Stimulated activated CD8-positive, alpha-beta memory T cell treated with anti-CD3 and anti-CD28 coated beads, Interleukin-7, amount 100 ng/mL, for 1 hour (primary cell): ENCODE results near the gene CLNK.

Experiments
- DNase-seq, 2 donors: peaks; one replicate each; pipeline ENCODE4 v3.0.0-alpha.2; 2020; ENCODE audit warnings: low read depth in 2 of 2

Gene CLNK

GRCh38 chr4:10701702-10702460 is 17.3 kb upstream of the CLNK start:
- DNase-seq = no peak

- no peak for DNase-seq
These were observed 16.6 kb upstream of the CLNK start for GRCh38 chr4:10701161-10701560.

GRCh38 chr4:10698172-10698571 is 13.6 kb upstream of the CLNK start:
- no peak for DNase-seq

GRCh38 chr4:10697086-10697485 is 12.5 kb upstream of the CLNK start:
- no peak for DNase-seq

- DNase-seq = no peak
These were observed 11.7 kb upstream of the CLNK start for GRCh38 chr4:10696253-10696652.

- DNase-seq = no peak
These were observed 10.3 kb upstream of the CLNK start for GRCh38 chr4:10694828-10695209.

GRCh38 chr4:10694151-10694827 is 9.7 kb upstream of the CLNK start:
- DNase-seq = no peak

- no peak for DNase-seq
These were observed 7.1 kb upstream of the CLNK start for GRCh38 chr4:10691651-10692050.

GRCh38 chr4:10690185-10690907 is 5.8 kb upstream of the CLNK start:
- no peak for DNase-seq

- DNase-seq = no peak
These were observed 4.3 kb upstream of the CLNK start for GRCh38 chr4:10688846-10689245.

GRCh38 chr4:10688022-10688421 is 3.5 kb upstream of the CLNK start:
- no peak for DNase-seq

- DNase-seq = no peak
These were observed 3.0 kb upstream of the CLNK start for GRCh38 chr4:10687526-10687925.

GRCh38 chr4:10682397-10682796 is 2.2 kb downstream of the CLNK start:
- no peak for DNase-seq

GRCh38 chr4:10677796-10678497 is 6.6 kb downstream of the CLNK start:
- DNase-seq = no peak

- DNase-seq = no peak
These were observed 10.7 kb downstream of the CLNK start for GRCh38 chr4:10673817-10674369.

GRCh38 chr4:10672379-10672778 is 12.2 kb downstream of the CLNK start:
- DNase-seq = no peak

- no peak for DNase-seq
These were observed 12.8 kb downstream of the CLNK start for GRCh38 chr4:10671799-10672198.

GRCh38 chr4:10671366-10671765 is 13.2 kb downstream of the CLNK start:
- no peak for DNase-seq

GRCh38 chr4:10670321-10670720 is 14.2 kb downstream of the CLNK start:
- no peak for DNase-seq

GRCh38 chr4:10667701-10668326 is 16.8 kb downstream of the CLNK start:
- DNase-seq = no peak

GRCh38 chr4:10666616-10667015 is 18.0 kb downstream of the CLNK start:
- DNase-seq = no peak
